Stimulated activated CD8-positive, alpha-beta memory T cell treated with anti-CD3 and anti-CD28 coated beads, Interleukin-15, amount 100 ng/mL, for 48 hours (primary cell): ENCODE results near the gene BTRC.
"Not testable (repeated sequence)": the region's sequence is repeated elsewhere in the genome, so short reads cannot be mapped to it uniquely, and the experiment has no call there.

Experiments used
- DNase-seq, 2 donors: peaks; one replicate each; pipeline ENCODE4 v3.0.0-alpha.2; 2020; ENCODE audit warnings: low read depth in 2 of 2

Gene BTRC

DNA sequence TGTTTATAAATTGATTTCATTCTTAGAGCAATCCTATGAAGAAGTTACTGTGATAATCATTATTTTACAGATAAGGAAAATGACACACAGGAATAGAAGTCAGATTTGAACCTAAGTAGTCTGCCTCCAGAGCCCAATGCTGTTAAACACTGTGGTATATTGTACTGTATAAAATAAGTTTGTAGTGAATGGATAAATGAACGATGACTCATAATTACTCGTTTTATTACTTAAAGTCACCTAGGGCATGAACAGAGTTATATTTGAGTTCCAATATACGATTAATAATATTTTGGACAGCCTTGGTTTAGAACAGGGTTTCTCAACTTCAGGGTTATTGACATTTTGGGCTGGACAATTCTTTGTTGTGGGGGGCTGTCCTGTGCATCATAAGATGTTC lies 7.8 kb upstream of the BTRC start:
- no peak for DNase-seq

DNA sequence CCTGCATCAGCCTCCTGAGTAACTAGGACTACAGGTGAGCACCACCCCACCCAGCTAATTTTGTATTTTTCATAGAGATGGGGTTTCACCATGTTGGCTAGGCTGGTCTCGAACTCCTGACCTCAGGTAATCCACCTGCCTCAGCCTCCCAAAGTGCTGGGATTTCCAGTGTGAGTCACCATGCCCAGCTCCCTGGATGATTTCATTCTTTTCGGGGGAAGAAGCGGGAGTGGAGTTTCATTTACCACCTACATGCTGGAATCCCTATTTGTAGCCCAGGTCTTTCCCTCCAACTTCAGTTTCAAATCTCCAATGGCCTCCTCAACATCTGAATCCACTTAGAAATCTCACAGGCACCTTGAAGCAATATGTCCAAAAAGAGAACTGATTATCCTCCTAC lies 2.9 kb upstream of the BTRC start:
- no peak for DNase-seq

DNA sequence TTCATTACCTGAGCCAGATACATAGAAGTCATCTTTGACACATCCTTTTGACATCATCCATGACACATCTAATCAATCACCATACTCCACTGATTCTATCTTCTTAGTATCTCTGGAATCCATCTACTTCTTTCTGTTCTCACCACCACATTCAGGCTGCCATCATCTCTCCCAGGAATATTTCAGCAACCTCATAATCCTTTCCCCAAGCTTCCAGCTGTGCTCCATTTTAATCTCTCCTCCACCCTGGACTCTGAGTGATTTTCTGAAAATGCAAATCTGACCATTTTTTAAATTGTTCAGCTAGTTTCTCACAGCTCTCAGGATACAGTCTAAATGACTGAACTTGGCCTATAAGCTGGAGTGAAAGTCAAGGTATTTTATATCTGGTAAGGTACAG lies 2.5 kb upstream of the BTRC start:
- no peak for DNase-seq

DNA sequence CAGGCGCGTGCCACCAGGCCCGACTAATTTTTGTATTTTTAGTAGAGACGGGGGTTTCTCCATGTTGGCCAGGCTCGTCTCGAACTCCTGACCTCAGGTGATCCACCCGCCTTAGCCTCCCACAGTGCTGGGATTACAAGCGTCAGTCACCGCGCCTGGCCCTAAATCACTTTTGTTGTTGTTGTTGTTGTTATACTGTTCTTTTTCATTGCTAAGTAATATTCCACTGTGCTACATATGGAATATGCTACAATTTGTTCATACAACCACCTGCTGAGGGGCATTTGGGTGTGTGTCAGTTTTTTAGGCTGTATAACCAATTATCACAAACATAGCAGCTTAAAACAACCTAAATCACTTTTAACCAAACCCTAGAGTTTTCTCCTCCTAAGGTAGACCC lies 1.1 kb upstream of the BTRC start:
- DNase-seq = not testable (repeated sequence)

DNA sequence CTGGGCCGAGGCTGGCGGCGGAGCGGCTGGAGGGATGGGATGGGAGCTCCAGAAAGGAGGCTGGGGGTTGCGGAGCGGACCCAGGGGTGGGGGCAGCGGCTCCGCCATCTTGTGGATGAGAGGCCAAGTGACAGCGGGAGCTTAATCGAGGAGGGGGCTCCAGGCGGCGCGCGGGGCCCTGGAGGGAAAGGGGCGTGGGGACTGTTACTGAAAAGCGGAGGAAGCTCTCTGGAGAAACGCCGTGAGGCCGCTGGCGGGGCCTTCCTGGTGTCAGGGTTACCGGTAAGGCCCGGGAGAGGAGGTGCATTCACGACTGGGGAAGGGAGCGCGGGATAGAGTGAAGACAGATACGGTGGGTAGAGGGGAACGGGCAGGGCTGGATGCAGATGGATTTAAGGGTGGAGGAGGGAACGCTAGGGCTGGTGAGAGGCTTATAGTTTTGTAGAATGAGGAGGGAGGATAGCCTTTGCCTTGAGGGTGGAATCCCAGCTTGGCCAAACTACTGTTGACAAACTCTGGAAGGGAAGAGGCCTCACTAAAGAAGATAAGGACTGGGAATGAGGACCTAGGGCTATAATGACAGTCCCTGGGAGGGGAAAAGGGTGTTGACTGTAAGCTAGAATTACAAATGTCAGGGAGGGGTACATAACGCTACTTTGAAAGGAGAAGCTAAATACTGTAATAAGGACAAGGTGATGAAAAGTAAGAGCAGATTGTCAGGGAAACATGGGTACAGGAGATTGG lies 535 bp downstream of the BTRC start:
- peak; percentile 23 to 26 for DNase-seq

DNA sequence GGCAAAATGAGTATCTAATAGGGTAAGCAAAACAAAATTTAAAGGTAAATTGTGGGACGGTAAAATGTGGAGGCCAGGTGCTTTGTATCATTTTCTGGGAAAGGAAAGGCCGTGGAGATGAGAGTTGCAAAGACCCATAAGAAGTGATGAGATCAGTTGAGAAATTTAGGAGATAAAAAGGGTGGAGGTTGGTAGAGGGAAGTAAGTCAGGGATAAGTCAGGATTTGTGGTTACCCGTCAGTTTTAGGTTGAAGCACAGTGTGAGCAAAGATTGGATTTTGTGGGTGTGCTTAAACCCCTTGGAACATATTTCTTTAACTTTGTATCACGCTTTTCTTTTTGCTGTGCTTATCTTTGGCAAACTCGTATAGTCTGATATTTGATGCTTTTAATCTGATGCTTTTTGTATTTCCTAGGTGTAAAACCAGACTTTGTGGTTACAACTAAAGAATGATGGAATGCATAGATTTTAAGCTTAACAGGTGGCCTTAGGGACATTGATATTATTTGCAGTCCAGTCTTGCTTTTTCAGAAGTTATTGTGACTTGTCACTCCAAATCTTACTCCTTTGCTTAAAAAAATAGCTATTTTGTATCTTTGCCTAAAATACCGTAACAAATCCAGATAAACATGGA lies 1.2 kb downstream of the BTRC start:
- DNase-seq = no peak

DNA sequence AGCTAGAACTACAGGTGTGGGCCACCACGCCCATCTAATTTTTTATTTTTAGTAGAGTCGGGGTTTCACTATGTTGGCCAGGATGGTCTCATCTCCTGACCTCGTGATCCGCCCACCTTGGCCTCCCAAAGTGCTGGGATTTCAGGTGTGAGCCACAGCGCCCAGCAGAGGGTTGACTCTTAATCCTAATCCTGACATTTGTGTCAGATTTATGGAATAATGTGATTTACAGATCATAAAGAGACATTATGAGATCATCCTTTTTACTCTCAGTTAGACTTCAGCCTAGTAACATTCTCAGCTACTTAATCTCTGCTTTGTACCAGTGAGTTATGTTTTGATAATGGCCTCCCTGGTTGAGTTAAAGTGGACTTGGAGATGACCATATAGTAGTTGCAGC lies 2.2 kb downstream of the BTRC start:
- no peak for DNase-seq

DNA sequence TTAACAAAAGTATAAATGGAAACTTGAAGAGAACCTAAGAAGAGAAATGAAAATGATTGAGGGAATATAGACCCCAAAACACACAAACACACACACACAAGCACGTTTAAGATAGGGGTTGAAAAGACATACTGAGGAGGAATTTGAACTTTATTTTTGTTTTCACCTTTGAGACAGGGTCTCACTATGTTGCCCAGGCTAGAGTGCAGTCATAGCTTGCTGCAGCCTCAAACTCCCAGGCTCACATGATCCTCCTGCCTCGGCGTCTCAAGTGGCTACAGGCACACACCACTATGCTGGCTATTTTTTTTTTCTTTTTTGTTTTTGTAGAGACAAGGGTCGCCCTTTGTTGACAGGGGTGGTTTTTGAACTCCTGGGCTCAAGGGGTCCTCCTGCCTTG lies 4.0 kb downstream of the BTRC start:
- DNase-seq = no peak

DNA sequence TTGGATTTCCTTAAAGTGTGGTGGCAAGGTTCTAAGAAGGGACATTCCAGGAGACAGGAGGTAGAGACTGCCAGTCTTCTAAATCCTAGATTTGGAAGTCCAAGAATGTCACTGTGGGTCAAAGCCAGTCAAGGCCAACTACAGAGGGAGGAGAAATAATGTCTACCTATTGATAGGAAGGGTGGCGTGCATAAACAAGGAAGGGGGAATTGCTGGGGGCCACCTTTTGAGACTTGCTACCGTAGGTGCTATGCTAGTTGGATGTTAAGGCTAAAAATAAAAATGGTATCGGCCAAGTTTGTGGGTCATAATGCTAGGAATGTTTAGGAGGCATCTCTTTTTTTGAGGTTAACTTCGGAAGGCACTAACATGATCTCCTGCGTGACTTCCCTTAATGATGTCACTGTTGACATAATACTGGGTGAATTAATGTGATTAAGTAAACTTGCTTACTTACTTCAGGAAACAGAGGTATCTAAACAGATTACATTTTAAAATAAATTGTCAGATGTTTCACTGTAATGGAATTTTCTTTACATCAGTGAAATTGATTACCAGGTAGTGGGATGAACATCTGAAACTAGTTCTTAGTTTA lies 4.8 kb downstream of the BTRC start:
- DNase-seq = no peak

DNA sequence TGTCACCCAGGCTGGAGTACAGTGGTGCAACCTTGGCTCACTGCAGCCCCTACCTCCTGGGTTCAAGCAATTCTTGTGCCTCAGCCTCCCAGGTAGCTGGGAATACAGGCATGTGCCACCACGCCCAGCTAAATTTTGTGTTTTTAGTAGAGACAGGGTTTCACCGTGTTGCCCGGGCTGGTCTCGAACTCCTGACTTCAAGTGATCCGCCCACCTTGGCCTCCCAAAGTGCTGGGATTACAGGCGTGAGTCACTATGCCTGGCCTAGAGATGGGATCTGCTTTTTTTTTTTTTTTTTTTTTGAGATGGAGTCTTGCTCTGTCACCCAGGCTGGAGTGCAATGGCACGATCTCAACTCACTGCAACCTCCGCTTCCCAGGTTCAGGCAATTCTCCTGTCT lies 6.1 kb downstream of the BTRC start:
- not testable (repeated sequence) for DNase-seq

DNA sequence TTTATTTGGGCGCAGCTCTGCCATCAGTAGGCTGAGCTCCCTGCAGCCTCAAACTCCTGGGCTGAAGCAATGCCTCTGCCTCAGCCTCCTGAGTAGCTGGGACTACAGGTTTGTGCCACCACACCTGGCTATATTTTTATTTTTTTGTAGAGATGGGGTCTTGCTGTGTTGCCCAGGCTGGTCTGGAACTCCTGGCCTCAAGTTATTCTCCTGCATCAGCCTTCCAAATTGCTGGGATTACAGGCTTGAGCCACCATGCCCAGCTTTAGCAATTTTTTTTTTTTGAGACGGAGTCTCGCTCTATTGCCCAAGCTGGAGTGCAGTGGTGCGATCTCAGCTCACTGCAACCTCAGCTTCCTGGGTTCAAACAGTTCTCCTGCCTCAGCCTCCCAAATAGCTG lies 6.9 kb downstream of the BTRC start:
- not testable (repeated sequence) for DNase-seq

DNA sequence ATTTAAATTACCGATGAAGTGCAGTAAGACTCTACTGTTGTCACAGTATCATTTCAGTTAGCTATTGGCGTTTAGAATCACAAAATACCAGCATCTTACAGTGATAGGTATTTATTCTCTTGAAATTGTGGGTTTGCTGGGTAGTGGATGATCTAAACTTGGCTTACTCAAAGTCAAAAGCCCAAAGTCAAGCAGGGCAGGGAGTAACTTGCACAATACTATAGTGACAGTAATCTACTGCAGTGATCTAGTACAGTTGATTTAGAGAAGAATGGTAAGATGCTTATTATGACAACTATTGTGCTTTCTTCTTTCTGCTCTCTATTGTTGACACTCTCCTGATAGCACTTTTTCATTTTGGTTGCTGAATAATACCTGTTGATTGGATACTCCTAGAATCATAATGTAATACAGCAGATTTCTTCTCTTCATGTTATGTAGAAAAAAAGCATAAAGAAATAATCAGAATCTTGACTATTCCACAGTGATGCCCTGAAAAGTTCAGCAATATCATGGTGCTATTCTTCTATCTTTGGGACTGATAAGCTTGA lies 10.0 kb downstream of the BTRC start:
- DNase-seq = no peak

DNA sequence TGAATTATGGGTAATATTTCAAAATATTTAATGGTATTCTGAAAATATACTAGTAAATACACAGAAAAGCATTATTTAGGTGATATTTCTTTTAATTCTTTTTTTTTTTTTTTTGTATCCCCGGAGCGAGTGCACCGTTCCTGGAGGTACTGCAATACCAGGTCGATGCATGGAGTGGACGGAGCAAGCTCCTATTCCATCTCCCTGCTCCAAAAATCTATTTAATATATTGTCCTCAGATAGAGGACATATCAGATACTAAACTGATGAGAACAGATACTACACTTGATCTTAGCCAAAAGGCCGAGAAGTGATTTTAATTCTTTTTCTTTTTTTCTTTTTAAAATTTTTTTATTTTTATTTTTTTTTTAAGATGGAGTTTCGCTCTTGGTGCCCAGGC lies 10.8 kb downstream of the BTRC start:
- DNase-seq = no peak

DNA sequence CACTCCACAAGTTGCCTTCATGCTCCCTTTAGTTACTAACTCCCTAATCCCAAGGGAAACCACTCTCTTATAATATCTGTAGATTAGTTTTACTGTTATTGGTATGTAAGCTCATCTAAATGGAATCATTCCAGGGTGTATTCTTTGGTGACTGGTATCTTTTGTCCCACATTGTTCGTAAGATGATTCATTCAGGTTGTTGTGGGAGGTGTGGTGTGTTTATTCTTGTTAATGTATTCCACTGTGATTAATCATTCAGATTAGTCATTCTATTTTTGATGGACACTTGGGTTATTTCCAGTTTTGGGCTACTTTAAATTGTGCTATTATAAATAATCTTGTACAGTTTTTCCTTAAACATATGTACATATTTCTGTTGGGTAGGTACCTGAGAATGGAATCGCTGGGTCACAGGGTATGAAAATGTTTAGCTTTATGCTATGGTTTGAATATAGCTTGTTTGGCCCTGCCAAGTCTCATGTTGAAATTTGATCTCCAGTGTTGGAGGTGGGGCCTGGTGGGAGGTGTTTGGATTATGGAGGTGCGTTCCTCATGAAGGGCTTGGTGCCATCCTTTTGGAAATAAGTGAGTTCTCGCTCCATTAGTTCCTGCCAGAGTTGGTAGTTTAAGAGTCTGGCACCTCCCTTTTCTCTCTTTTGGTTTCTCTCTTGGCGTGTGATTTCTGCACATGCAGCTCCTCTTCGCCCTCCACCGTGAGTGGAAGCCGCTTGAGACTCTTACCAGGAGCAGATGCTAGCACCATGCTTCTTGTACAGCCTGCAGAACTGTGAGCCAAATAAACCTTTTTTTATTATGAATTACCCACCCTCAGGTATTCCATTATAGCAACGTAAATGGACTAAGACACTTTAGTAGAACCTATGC lies 13.8 kb downstream of the BTRC start:
- DNase-seq = no peak

DNA sequence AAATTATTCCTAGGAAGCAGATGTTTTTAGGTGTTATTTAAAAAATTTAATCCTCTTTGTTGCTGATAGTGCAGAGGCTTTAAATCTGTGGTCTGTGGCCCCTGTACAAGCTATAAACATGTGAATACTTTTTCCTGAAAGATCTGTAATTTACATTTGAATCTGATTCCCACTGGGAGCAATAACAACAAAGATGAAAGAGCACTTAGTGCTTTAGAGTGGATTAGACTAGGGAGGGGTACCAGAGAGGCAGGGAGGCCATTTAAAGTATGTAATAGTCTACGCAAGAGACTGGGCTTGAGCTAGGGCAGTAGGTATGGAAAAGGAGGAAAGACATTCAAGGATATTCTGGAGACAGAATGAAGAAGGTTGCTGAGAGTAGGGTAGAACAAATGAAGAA lies 19.1 kb downstream of the BTRC start:
- no peak for DNase-seq

DNA sequence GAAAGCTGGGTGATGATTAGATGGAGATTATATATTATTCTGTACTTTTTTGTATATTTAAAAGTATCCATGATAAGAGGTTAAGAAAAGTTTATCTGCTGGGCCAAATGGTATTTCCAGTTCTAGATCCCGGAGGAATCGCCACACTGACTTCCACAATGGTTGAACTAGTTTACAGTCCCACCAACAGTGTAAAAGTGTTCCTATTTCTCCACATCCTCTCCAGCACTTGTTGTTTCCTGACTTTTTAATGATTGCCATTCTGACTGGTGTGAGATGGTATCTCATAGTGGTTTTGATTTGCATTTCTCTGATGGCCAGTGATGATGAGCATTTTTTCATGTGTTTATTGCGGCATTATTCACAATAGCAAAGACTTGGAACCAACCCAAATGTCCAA lies 20.0 kb downstream of the BTRC start:
- not testable (repeated sequence) for DNase-seq

DNA sequence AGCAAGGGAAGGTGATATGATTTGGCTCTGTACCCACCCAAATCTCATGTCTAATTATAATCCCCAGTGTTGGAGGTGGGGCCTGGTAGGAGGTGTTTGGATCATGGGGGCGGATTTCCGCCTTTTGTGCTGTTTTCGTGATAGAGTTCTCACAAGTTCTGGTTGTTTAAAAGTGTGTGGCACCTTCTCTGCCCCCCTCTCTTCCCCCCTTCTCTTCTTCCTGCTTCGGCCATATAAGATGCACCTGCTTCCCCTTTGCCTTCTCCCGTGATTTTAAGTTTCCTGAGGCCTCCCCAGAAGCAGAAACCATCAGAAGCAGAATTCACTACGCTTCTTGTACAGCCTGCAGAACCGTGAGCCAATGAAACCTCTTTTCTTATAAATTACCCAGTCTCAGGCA lies 21.1 kb downstream of the BTRC start:
- DNase-seq = no peak

DNA sequence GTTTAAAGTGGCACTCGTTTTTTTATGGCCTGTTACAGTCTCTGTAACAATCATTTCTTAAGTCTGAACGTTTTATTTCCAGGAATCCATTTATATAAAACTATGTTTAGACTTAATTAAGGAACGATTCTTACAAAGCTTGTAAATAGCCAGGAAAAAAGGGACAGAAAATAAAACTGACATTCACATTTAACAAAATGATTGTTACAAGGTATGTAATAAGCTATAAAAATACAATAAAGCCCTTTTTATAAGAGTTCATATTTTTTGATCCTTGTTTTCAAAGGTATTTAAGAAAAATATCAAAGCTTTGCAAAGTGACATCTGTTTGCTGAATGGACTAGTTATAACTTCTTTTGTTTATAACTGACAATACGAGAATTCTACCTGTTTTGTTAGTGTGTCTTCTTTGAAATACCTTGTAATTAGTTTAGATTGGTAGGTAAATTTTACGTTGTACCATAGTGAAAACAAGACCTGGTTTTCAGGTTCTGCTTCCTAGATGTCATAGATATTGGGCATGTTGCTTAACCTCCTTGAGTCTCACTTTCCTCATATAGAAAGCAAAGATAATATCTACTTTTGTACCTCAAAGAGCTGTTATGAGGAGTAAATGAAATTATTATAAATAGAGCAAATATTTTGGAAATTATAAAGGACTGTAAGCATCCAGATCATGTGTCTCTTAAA lies 25.8 kb downstream of the BTRC start:
- no peak for DNase-seq

DNA sequence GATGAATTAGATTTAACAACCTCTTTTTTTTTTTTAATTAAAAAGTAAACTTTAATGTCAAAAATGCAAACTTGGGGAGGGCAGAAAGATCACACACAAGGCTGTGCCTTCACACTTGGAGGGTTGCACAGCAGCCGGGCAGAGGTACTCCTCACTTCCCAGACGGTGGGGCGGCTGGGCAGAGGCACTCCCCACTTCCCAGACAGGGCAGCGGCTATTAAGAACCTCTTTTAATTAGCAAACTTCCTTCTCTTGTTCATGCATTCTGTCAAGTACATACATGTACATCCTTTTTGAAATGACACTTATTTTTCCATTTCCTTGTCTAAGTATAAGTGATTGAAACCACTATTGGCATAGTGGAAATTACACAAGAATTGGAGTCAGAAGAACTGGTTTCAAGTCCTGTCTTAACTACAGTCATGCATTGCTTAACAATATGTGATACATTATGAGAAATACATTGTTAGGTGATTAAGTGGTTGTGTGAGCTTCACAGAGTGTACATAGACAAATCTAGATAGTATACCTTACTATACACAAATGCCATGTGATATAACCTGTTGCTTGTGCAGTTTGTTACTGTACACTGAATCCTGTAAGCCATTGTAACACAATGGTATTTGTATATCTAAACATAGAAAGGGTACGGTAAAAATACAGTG lies 26.5 kb downstream of the BTRC start:
- no peak for DNase-seq

DNA sequence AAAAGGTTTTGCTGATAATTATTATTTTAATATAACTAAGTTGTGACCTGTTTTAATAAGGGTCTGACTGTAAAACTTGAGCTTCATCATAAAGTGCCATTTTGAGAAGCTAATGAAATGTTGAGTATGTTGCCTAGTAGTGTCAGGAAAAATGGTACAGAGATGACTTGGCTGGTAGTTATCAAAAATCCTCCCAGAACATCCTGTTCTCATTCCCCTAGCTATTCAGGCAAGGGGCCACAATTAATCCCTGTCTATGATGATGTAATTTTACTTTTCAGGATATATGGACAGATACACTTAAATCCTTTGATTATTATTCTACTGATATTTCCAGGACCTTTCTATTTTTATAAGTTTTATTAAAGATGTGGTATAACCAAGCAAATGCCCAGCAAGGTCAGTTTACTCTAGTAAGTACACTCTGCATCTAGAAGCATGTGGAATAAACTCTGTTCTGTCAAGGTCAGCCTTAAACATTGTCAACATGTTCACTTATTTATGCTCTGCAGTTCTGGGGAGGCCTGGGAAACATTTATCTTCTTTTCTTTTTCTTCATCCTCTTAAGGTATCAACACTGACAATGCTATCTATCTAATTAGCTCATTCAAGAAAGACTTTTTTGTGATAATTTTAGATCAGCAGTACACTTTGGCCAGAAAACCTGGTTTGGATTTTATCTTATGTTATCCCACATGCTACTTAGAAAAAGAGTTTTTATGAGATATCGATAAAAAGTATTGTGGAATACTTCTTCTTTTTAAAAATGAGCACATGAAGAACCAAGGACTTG lies 32.1 kb downstream of the BTRC start:
- no peak for DNase-seq
